K562 (cell line): ENCODE data around the gene SLC43A2. TPM values are rescaled to one million over a fixed set of nuclear protein-coding genes. Genes with fewer than 3 reads are reported as not detected.

Experiments
- HNRNPL ChIP-seq: fragments of 200-400 bp; formaldehyde crosslinking; IDR thresholded peaks from 2 replicates; pipeline ENCODE4 v1.6.1; 2017; ENCODE audit warnings: low read depth, mild to moderate bottlenecking, low read length
- REST ChIP-seq, 2 experiments: fragments of 450-650 bp; formaldehyde crosslinking in 1 of 2; IDR thresholded peaks; 2 replicates each; pipeline versions ENCODE4 v1.4.0 to v1.6.1; 2014 to 2020; ENCODE audit warnings: mild to moderate bottlenecking in 2 of 2, borderline replicate concordance in 1 of 2, low read depth in 1 of 2
- SAFB ChIP-seq: fragments of 200-400 bp; formaldehyde crosslinking; IDR thresholded peaks from 2 replicates; pipeline ENCODE4 v1.6.1; 2017; ENCODE audit warnings: low read depth, low read length, borderline replicate concordance
- ZBTB40 ChIP-seq, 2 experiments: fragments of 450-650 bp in 1 of 2; sonication (generic) in 1 of 2; formaldehyde crosslinking in 1 of 2; IDR thresholded peaks; 2 replicates each; pipeline versions ENCODE4 v1.7.1 to v1.9.0; 2016 to 2022; ENCODE audit warnings: inconsistent platforms in 1 of 2, mild to moderate bottlenecking in 1 of 2, missing genetic modification reagents in 1 of 2
- polyA plus RNA-seq, 8 experiments: library from polyadenylated mRNA; depleted of rRNA in 4 of 8; stranded (reverse) in 5 of 8; unstranded in 3 of 8; fragments of >200 nt; fragmentation: Nextera tagmentation in 2 of 8; fragmentation: Illumina TruSeq in 1 of 8; extraction: Ambion mirVana in 2 of 8; extraction: Trizol in 1 of 8; gene quantifications; 2 replicates each; pipeline versions ENCODE4 v1.2.1 to v1.2.3, GENCODE V29; 2011 to 2014; ENCODE audit warnings: inconsistent platforms in 1 of 8, missing spikeins in 1 of 8
- total RNA-seq, 7 experiments: library from RNA; depleted of rRNA in 6 of 7; stranded (reverse); fragments of >200 nt in 6 of 7; fragmentation: Illumina TruSeq in 2 of 7; extraction: Trizol in 2 of 7; gene quantifications; 2 replicates each; pipeline versions ENCODE4 v1.2.1 to v1.2.3, GENCODE V29; 2011 to 2021; ENCODE audit warnings: low replicate concordance in 1 of 7

SLC43A2 gene
- total and polyA plus RNA-seq, 9 of the 15 experiments (the other 6 are each of a cell fraction or from before 2014, with no cell fraction given), result 0.03 to 10.2 (median 3.6) TPM

GRCh38 chr17:1648173-1648962 is 19.7 kb upstream of the SLC43A2 start (continued):
- 0 out of 2 replicates have a peak, but pooled peaks have one; percentile 20 for TF ChIP-seq ZBTB40 (IDR thresholded peaks at IDR 0.05)
- no peak for TF ChIP-seq ZBTB40 (CRISPR knock-in tag; IDR thresholded peaks at IDR 0.05)
- TF ChIP-seq REST (IDR thresholded peaks at IDR 0.05; ENCODE audit: borderline replicate concordance), result peak; percentile 27; the same call in 1 of the 2 replicates
- TF ChIP-seq REST (CRISPR knock-in tag; IDR thresholded peaks at IDR 0.05; ENCODE audit: low read depth), result 0 out of 2 replicates have a peak, but pooled peaks have one; percentile 20
- peak; percentile 59; the same call in 1 of the 2 replicates for TF ChIP-seq SAFB
- TF ChIP-seq HNRNPL, result peak; percentile 91
